HG02571 (cell line): ENCODE measurements around the gene SIK3.
"Not testable (repeated sequence)": the region's sequence is repeated elsewhere in the genome, so short reads cannot be mapped to it uniquely, and the experiment has no call there.

Experiments used
- ATAC-seq: cut with Tn5 transposase; IDR thresholded peaks from one replicate; pipeline ENCODE4 v1.9.1; 2021; ENCODE audit warnings: mild to moderate bottlenecking, moderate library complexity; ENCODE audit not compliant: unreplicated experiment

Gene SIK3

DNA sequence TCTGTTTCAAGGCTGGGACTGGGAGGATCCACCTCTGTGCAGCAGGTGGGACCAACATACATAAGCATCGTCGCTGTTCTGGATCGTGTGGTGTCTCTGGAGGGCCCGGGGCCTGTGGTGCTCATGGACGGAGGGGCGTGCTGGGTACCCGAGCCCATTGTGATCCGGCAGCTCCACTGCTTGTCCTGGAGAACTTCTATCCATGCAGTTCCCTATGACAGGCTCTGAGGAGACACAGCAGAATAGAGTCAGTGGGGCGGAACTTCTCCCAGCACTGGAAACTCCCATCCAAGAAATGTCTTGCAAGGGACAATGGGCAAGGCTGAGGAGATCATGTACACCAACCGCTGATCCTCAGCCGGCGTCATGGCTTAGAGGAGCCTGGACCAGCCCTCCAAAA is 249.2 kb downstream of the SIK3 start:
- ATAC-seq: no peak

DNA sequence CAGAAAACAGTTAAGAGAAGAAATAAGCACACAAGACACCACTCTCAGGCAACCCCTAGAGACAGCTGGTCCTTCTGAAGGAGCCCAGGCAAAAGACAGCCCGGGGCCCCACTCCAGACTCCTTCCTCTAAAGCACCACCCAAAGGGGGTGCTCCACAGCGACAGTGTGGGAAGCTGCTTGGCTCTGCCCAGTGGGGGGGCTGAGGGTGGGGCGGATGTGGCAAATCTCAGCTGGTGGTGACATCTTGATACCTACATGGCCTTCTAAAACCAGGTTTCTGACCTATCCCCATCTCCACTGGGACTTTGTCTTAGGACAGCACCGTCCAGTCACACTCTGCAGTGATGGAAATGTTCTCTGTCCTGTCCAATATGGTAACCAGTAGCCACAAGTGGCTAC is 250.6 kb downstream of the SIK3 start:
- ATAC-seq: no peak

DNA sequence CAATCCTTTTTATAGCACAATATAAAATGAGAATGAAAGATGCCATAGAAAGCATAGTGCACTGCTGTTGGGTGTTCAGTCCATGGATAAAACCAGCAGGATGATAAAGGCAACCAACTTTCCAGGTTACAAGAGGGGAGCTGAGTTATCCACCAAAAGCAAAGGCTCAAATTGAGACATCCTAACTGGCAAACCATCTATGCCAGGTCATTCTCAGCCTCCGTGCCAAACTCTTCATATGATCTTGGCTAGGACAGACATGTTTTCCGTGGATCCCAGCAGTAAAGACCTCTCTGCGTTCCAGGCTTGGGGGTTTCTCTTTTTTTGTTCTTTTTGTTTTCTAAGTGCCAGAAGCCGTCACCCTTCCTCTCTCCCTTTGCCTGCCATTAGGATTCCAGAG is 253.5 kb downstream of the SIK3 start:
- ATAC-seq: no peak

DNA sequence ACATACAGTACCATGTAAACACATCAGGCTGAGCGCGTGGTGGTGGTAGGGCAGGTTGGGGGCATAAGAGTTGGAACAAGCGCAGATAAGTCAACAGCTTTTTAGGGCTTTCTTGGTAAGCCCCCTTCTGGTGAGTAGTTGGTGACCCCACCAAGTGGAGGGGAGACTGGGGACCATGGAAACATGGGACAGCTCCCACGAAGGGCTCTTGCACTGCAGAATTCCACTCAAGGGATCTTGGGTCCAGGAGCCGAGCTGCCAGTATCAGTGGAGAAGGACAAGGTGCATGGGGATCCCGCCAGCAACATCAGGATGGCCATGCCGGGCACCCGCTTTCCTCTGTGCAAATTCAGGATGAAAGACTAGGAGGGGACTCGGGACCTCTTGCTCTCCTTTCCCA is 254.6 kb downstream of the SIK3 start:
- no peak for ATAC-seq

DNA sequence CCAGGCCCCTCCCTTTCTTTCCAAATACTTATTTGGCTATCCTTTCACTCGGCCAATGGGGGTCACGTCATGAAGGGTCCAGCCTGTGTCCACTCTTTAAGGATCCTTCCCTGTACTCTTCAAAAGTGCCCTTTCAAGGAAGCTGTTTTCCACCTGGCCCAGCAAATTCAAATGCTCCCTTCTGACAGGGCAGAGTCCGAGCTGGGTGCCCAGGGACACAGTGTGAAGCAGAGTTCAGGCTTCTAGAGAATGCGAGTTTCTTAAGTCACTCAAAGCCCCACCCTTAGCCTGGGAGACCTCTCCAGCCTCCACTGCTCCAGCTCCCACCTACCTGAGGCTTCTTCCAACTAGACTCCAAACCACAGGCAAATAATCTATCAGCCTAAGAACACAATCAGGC is 255.3 kb downstream of the SIK3 start:
- no peak for ATAC-seq

DNA sequence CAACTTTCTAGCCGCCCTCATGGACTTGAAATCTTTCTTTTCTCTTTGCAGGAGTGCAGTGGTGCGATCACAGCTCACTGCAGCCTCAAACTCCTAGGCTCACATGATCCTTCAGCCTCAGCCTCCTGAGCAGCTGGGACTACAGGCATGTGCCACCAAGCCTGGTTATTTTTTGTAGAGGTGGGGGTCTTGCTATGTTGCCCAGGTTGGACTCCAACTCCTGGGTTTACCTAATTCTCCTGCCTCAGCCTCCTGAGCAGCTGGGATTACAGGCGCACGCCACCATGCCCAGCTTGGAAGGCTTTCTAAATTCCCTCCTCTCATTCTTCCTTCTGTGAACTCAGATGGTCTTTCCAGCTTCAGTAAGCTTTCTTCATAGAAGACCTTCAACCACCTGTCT is 256.1 kb downstream of the SIK3 start:
- ATAC-seq: no peak

DNA sequence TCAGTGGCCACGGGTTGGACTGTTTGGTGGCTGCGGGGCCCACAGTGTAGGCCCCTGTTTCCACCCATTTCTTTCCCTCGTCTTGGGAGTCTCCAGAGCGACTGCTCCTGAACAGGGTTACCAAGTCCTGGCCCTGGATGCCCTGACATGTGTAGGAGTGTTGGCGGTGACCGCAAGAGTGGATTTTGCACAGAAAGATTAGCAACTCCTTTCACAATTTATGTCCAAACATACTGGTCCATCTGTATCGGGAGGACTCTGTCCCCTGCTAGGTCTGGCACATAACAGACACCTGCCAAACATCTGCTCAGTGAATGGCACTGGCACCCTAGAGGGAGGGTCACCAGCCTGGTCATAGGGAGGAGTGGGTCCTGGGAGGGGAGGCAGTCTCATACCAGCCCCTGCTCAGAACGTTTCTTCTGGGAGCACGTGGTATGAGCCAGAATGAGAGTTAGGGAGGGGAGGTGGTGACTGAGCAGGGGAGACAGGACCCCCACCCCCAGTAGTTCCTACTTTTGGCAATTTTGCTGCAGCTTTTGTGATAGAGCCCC is 257.4 kb downstream of the SIK3 start:
- no peak for ATAC-seq

DNA sequence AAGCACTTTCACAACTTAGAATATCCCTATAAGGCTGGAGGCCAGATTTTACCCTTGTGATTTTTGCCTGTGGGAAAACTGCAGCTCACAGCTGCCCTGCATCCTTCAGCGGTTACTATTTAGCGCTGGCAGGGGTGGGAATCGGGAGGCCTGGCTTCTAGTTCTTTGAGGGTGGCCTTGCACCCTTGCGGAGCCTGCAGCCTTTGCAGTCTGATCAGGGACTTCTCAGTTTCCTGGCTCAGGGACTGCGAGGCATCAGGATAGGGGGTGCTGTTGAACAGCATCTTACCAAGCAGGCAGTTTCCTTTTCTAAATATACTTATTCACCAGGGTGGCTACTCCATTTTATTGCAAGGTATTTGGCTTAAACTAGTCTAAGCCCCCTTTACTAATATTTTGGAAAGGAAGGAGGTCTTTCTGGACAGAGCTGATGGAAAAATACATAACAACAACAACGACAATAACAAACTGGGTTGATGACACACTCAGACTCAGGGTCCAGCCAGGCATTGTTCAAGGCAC is 257.9 kb downstream of the SIK3 start:
- ATAC-seq: no peak

DNA sequence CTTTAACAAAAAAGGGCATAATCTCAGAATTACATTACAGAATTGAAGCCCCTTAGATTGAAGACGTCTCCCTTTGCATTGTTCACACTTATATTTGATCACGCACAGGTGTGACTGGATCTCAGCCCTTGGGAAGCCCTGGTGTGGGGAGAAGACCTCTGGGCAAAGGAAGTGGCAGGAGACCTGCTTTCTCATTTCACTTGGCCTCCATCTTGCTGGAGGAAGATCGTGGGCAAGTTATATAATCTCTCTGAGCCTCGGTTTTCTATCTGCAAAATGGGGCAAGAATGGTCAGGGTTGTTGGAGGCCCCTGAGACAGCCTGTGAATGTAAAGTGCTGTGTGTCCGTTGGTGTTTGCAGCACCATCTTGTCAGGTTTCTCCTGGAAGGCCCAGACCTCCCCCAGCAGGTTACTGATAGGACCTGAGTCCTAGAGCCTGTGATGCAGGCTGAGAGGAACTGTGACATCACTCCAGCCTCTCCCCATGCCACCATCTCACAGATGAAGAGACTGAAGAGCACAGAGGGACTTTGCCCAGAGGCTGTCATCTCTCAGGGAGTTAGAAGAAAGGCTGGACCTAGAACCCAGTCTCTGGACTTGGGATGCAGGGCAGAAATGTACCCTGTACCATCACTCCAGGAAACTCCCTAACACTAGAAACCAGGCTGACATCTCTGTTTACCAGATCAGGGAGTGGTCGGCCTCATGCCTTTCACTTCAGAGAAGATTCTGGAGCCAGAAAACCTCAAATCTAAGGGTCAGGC is 259.7 kb downstream of the SIK3 start:
- no peak for ATAC-seq

DNA sequence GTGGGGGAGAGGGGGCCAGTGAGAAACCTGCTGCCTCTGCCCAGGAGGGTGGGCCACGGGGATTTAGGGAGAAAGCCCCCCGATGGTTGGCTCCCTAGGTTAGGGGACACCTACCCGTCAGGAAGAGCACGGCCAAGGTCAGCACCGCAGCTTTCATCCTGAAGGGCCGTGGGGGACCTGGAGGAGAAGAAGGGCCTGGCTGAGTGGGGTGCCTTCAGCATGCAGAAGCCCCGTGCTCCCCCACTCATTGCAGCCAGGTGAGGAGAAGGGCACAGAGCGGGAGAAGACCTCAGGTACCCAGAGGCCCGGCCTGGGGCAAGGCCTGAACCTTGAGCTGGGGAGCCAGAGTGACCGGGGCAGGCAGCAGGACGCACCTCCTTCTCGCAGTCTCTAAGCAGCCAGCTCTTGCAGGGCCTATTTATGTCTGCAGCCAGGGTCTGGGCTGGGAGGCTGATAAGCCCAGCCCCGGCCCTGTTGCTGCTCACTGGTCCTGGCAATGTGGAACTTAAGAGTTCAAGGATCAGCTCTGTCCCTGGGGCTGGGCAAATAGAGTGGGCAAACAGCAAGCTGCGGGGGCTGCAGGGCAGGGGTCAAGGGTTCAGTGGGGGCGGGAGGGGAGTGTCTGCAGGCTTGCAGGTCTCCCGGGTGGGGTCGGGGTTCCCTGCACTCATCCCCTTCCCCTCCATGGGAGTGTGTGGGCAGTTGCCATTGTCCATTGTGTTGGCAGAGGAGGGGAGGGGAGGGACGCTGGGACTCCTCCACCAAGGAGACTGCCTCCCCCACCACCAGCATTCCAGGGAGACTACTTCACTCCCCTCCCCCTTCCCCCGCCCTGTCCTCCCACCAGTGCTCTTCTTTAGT is 260.8 kb downstream of the SIK3 start, which contains the start of gene APOA1:
Gene APOA1 (minus strand): TSS at position 392 of the 861 bp plus-strand sequence. CDS start 235 bp downstream, at position 157.
- ATAC-seq: no peak

DNA sequence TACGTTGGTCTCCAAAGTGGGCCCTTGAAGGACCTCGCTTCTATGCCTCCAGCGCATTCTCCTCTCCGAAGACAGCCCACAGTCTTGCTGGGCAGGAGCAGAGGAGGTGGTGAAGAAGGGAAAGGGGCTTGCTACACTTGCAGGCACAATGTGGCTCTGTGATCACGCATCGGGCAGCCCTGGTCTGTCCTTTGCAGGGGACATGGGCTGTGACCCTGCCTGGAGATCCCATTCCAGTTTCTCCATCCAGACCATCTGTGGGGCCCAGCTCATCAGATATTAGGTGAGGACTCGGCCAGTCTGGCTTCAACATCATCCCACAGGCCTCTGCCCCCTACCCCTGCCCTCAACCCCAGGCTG is 261.6 kb downstream of the SIK3 start:
- ATAC-seq: no peak

DNA sequence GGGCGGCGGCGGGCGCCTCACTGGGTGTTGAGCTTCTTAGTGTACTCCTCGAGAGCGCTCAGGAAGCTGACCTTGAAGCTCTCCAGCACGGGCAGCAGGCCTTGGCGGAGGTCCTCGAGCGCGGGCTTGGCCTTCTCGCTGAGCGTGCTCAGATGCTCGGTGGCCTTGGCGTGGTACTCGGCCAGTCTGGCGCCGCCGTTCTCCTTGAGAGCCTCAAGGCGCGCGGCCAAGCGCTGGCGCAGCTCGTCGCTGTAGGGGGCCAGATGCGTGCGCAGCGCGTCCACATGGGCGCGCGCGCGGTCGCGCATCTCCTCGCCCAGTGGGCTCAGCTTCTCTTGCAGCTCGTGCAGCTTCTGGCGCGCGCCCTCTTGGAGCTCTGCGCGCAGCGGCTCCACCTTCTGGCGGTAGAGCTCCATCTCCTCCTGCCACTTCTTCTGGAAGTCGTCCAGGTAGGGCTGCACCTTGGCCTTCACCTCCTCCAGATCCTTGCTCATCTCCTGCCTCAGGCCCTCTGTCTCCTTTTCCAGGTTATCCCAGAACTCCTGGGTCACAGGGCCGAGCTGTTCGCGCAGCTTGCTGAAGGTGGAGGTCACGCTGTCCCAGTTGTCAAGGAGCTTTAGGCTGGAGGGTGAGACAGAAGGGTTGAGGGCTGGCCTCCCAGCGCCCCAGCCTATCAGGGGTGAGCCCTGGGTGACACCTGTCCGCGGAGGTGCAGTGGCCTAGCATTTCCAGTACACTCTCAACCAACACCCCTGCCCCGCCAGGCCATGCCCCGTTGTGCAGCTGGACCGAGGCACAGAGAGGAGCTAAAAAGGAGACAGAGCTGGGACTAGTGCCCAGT is 262.2 kb downstream of the SIK3 start:
- peak; percentile 63 for ATAC-seq

DNA sequence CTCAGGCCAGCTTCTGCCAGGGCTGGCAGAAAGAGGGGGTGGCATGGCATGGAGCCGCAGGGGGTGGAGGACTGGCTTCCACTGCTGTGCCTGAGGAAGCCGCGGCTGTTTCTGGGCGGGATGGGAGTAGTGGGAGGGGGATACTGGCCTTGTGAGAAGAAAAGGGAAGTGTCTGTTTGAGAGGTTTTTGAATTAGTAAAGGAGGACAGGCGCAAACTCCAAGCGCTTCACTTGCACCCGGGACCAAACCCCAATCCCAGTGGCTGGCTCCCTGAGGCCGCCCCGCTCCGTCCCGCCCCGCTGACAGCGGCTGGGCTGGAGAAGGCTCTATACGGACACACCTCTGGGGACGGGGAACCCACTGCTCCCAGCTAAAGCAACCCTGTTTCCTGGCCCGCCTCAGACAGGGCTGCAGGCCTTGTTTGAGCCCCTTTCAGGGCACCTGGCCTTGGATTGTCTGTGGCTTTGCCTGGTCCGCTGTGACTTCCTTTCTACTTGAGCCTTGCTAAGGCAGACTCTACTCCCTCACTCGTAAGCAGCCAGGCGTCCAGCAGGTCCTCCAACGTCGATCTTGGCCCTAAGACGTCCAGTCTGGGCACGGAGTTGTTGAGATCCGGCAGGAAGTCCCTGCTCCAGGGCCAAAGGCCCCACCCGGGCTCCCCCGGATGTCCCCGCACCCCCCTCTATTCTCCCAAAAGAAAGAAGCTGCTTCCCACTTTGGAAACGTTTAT is 263.0 kb downstream of the SIK3 start:
- no peak for ATAC-seq

DNA sequence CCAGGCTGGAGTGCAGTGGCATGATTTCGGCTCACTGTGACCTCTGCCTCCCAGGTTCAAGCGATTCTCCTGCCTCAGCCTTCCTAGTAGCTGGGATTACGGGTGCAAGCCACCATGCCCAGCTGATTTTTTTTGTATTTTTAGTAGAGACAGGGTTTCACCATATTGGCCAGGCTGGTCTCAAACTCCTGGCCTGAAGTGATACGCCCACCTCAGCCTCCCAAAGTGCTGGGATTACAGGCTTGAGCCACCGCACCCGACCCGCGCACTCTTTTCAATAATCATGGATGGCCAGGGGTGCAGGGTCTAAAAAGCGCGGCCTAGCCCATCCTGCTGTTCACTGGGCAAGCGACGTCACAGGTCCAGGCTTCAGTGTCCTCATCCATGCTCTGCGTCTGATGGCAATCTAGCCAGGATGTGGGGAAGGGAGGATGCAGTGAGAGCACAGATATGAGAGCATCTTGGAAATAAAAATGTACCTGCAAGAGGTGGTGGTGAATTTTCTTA is 263.6 kb downstream of the SIK3 start:
- not testable (repeated sequence) for ATAC-seq

DNA sequence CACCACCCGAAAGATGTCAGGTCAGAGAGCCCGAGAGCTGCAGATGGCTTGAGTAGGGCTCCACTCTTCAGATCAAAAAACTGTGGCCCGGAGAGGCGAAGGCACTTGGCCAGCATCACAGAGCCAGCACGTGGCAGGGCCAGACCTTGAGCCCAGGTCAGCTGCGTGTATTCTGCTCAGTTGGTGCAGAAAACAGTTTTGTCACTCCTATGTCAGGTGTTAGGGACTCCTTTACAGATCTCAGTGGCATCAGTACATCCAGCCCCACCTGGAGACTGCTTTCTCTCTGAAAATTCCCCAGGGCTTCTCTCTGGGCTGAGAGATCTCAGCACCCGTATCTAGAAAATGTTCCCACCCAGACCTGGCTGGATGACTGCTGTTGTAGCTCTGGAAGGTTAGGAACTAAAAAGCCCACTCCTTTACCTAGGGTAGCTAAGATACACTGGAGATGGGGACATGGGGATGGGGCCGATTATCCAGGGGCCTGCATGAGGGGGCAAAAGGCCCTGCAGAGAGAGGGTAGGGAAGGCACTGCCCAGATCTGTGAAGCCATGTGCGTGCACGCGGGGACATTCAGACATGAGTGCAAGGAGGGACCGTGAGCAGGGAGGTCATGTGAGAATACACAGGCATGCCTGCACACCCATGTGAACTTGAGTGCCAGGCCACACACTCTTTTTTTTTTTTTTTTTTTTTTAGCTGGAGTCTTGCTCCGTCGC is 264.3 kb downstream of the SIK3 start:
- ATAC-seq: no peak

DNA sequence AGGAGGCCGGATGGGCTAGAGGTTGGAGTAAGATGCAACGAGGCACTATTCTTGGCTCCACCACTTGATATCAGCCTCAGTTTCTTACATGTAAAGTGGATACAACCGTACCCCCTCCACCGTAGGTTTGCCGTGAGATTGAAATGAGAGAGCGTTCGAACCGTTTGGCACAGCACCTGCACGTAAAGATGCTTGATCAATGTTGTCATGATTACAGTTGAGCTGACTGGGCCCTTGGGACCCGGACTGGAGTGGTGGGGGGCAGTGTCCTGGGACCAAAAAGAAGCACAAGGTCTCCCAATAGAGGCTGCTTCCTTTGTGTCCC is 264.8 kb downstream of the SIK3 start:
- ATAC-seq: no peak

DNA sequence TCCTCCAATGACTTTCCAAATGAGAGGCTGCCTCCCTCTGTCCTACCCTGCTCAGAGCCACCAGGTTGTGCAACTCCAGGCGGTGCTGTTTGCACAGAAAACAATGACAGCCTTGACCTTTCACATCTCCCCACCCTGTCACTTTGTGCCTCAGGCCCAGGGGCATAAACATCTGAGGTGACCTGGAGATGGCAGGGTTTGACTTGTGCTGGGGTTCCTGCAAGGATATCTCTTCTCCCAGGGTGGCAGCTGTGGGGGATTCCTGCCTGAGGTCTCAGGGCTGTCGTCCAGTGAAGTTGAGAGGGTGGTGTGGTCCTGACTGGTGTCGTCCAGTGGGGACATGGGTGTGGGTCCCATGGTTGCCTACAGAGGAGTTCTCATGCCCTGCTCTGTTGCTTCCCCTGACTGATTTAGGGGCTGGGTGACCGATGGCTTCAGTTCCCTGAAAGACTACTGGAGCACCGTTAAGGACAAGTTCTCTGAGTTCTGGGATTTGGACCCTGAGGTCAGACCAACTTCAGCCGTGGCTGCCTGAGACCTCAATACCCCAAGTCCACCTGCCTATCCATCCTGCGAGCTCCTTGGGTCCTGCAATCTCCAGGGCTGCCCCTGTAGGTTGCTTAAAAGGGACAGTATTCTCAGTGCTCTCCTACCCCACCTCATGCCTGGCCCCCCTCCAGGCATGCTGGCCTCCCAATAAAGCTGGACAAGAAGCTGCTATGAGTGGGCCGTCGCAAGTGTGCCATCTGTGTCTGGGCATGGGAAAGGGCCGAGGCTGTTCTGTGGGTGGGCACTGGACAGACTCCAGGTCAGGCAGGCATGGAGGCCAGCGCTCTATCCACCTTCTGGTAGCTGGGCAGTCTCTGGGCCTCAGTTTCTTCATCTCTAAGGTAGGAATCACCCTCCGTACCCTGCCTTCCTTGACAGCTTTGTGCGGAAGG is 265.6 kb downstream of the SIK3 start:
- ATAC-seq: no peak

DNA sequence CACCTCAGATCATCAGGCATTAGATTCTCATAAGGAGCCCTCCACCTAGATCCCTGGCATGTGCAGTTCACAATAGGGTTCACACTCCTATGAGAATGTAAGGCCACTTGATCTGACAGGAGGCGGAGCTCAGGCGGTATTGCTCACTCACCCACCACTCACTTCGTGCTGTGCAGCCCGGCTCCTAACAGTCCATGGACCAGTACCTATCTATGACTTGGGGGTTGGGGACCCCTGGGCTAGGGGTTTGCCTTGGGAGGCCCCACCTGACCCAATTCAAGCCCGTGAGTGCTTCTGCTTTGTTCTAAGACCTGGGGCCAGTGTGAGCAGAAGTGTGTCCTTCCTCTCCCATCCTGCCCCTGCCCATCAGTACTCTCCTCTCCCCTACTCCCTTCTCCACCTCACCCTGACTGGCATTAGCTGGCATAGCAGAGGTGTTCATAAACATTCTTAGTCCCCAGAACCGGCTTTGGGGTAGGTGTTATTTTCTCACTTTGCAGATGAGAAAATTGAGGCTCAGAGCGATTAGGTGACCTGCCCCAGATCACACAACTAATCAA is 266.4 kb downstream of the SIK3 start:
- ATAC-seq: no peak
